ENCODE results near the gene FABP3. TPM values are rescaled to one million over a fixed set of nuclear protein-coding genes. Genes with fewer than 3 reads are reported as not detected.
A peak's percentile ranks its signal among the peaks of the same experiment; 100 is the strongest.
"Not testable (repeated sequence)": the region's sequence is repeated elsewhere in the genome, so short reads cannot be mapped to it uniquely, and the experiment has no call there.

FABP3 gene
- total RNA-seq, 1 donor from 2014 or later: 601 TPM

DNA sequence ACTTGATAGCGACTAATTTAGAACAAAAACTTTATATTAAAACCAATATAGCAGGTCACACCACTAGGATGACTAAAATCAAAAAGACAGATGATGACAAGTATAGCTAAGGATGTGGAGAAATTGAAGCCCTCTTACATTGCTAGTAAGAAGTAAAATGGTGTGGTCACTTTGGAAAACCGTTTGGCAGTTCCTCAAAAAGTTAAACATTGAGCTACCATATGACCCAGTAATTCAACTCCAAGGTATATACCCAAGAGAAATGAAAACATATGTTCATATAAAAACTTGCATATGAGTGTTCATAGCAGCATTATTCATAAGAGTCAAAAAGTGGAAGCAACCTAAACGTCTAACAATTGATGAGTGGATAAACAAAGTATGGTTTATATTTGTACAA is 27.1 kb upstream of the FABP3 start:
- no peak for DNase-seq (ENCODE audit: low read depth)

DNA sequence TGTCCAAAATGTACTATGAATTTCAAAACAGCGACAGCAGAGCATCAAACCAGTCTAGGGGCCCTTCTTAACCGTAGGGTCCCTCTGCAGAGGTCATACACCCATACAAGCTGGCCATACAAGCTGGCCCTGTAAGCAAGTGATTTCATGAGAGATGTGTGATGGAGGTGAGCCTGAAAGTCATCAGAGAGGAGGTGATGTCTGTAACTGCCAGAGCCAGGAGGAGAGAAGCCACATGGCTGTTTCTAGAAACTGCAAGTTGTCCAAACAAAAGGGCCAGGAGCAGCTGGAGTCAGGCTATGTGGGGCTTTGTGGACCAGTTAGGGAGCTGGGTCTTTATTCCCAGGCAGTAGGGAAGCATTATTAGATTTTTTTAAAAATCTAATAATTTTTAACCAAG is 25.4 kb upstream of the FABP3 start:
- DNase-seq (ENCODE audit: low read depth): no peak

DNA sequence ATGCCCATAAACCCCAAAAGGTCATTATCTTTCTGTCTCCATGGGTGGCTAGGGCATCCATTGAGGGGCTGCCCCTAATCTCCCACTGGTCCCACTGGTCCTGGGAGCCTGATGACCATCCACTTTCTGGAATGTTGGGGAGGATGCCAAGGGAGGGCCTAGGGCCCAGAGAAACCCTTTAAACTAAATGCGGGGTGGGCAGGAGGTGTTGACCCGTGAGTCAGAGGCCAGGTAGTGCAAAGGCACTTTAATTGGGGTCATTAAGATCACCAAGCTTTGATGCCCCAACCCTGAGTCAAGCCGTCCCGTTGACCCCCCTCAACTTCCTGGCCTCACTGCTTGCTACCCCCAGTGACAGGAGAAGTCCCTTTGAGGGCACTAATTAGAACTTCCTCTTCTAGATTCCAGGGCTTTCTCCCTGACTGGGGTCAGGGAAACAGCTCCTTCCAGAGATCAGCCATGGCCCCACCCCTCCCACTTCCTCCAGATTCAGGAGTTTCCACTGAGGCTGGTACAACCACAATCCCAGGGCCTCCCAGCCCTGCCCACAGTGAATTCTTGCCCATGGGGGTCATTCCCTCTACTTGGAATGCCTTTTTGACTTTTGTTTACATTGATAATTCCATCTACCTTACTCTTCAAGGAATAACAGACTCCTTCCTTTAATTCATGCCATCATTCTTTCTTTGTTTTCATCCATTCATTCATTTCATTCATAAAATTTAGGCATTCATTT is 24.7 kb upstream of the FABP3 start:
- DNase-seq (ENCODE audit: low read depth): no peak

DNA sequence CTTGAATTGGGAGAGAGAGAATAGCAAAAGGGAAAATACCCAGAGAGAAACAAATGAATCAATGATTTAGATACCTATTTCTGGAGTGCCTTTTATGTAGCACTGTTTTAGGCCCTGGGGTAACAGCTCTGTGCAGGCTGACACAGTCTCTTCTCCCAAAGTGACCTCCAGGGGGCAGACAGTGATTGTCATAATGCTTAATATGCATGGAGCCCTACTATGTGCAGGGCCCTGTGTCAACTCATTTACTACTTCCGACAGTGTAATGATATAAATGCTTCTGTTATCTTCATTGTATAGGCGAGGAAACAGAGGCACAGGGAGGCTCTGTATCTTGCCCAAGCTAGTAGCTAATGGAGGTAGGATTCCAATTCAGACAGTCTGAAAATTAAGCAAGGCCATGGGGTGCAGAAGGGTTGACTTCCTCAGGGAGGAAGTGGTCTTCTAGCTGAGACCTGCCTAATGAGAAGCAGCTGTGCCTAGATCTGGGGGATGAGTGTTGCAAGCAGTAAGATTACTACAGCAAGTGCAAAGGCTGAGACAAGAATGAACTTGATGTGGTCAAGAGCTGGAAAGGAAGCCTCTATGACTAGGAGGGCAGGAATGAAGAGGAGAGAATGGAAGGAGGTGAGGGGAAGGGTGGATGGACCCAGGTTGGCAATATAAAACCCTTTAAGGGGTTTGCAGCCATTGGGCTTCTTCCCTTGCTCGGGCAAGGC is 23.9 kb upstream of the FABP3 start:
- no peak for DNase-seq (ENCODE audit: low read depth)

DNA sequence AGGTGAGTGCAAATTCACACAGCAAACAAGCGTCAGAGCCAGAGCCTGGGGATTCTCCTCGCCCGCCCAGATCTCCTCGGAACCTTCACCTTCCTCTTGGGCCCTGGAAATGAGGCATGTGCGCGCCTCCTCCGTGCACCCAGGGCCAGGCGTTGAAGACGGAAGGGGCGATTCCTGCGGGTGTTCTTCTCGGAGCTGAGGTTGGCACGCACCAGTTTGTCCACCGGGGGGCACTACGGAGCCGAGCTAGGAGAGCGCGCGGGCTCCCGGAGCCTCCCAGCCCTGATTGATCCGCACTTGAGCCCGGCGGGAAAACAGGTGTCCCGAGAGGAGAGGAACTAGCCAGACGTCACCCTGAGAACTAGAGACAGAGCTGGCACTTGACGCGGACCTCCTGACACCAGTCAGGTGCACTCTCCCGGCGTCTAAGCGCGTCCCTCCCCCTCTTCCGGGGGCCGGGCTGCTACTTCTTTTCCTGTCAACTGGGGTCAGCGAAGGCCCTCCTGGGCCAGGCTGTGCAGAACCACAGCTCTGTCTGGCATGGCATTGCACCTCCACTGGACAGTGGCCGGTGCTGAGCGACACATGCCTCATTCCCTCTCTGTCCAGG is 21.8 kb upstream of the FABP3 start:
- DNase-seq (ENCODE audit: low read depth): peak; percentile 97

DNA sequence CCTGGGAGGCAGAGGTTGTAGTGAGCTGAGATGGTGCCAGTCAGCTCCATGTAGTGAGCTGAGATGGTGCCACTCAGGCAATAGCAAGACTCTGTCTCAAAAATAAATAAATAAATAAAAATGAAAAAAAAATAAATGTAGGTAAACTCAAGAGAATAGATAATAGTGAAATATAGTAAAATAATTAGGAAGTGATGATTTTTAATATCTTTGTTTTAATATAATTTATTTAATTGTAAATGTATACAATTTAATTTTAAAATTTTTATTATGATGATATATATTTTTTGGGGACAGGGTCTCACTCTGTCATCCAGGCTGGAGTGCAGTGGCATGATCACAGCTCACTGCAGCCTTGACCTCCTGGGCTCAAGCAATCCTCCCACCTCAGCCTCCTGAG is 20.6 kb upstream of the FABP3 start:
- DNase-seq (ENCODE audit: low read depth): no peak

DNA sequence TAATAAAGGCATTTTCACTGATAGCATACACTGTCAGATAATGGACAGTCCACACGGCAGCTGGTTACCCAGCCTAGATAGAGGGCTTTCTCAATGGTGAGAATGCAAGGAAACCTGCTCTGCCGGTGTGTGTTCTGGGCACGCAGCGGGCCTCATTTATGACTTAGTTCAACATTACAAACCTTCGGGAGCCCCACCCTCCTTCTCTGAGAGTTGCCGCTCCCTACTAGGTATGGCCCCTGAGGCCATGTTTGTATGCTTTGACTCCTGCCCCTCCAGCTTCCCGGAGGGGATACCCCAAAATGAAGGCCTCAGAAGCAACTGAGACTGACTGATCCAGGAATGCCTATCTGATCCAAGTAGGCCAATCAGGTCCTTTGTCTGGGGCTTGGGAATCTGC is 17.2 kb upstream of the FABP3 start:
- DNase-seq (ENCODE audit: low read depth): no peak

DNA sequence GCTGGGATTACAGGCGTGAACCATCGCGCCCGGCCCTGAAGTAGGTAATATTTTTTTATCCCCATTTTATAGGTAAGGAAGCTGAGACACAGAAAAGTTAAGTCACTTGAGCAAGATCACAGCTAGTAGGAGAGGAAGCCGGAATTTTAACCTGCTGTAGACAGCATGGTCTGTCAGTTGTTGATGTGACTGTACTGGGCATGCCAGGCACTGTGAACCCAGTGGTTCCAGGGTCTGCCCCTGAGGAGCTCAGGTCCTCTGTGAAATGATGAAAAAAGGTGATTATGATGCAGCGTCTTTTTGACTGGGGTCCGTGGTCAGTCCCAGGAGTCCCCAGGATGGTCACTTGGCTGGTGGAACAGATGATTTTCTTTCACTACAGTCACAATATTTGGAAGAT is 16.7 kb upstream of the FABP3 start:
- DNase-seq (ENCODE audit: low read depth): no peak

DNA sequence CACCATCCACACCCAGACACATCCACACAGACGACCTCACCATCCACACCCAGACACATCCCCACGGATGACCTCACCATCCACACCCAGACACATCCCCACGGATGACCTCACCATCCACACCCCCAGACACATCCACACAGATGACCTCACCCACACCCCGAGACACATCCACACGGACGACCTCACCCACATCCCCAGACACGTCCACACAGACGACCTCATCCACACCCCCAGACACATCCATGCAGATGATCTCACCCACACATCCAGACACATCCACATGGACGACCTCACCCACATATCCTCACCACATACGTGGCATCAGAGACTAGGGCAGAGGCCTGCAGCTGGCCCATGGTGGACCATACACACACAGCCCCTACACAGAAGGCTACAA is 14.7 kb upstream of the FABP3 start:
- no peak for DNase-seq (ENCODE audit: low read depth)

DNA sequence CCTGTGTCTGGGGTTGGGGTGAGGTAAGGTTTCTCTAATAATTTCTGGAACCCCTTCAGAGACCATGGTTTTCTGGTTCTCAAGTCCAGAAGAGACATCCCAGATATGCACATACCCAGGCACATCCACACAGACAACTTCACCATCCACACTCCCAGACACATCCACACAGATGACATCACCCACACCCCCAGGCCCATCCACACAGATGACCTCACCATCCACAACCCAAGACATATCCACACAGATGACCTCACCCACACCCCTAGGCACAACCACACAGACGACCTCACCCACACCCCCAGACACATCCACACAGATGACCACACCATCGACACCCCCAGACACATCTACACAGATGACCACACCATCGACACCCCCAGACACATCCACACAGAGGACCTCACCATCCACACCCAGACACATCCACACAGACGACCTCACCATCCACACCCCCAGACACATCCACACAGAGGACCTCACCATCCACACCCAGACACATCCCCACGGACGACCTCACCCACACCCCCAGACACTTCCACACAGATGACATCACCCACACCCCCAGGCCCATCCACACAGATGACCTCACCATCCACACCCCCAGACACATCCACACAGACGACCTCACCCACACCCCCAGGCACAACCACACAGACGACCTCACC is 13.8 kb upstream of the FABP3 start:
- DNase-seq (ENCODE audit: low read depth): not testable (repeated sequence)

DNA sequence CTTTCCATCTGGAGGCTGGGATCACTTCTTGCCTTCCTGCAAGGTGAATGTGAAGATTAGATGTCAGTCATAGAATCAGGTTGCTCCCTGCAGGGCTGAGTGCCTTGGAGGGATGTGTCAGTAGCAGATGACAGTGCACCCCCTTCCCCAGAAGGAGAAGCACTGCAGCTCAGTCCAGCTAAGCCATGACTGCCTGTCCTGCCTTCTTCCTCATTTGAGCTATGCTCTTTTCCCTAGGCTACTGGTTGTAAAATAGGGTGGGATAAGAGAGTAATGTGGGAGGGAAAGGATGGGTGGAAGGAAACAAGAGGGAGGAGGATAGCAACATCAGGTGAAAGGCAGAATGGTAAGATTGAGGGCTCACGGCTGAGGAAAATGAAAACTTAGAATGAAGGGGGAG is 11.1 kb upstream of the FABP3 start:
- no peak for DNase-seq (ENCODE audit: low read depth)

DNA sequence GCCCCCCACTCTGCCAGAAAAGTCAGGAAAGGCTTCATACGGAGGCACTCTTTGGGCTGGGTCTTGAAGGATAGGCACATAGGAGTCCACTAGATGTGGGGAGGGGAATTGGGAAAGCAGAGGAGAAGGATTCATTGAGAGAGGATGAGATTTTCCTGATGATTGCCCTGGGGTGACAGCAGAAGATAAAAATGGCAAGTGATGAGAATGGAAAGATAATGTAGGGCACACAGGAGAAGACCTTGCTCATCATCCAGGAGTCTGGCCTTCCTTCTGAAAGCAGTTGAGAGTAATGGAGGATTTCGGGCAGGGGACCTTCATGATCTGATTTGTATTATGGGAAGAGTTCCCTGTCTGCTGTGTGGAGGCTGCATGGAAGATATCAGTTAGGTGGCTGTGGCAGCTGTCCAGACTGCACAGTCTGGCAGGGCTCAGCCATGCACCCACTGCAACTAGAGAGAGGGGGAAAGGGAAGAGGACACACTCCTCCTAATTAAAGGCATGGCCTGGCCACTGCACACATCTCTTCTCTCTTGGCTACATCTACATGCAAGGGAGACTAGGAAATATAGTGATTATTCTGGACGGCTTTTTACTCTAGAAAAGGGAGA is 9.6 kb upstream of the FABP3 start:
- peak; percentile 62 for DNase-seq (ENCODE audit: low read depth)

DNA sequence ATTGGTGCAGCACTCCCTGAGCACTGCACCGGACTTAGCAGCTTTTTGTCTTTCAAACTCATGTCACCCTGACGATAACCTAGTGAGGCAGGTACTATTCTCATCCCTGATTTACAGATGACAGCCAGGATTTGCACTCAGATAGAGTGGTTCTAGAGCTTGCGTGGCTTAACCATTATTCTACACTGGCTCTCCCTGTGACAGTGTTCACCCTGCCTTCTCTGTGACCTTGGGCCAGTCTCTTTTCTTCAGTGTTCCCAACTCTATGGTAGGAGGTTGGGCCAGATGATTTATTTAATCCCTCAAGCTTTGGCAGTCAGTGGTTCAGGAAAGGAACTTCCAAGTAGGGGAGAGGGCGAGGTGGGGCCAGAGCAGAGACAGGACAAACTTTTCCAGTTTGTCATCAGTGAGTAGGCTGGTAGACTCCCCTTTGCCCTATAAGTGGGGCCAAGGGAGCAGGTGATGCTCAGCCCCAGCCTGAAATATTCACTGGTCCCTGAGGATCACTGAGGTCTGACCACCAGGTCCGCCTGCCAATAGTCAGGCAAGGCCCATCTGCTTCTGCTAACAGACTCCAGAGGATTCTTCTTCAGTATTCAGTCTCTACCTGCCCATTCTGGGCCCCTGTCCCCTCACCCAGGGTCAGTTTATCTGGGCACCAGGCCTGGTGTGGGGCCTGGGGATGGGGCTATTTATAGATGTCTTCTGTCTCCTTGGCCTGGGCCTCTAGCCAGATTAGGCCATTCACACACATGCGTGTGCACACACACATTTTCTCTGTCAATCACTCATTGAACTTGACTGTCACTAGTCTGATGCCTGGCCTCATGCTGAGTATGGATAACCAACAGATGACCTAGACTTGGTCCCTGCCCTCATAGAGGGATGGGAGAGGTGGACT is 8.8 kb upstream of the FABP3 start:
- peak; percentile 91 for DNase-seq (ENCODE audit: low read depth)

DNA sequence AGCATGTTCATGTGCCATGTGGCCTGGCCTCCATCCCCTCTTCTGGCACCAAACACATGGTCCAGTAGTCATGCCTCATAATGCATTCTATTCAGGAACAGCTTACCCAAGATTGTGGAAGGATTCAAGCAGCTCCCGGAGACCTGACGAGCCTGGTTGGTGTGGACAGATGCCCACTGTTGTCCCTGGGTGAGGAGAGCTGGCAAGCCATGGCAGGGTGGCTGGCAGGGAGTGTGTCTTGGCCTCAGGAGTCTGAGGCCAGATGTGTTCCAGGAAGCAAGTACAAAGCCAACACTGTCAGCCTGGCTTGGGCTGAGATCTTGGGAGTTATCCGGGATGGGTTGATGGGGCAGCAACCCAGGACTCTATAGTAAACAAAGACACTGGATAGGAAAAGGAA is 7.3 kb upstream of the FABP3 start:
- DNase-seq (ENCODE audit: low read depth): no peak

DNA sequence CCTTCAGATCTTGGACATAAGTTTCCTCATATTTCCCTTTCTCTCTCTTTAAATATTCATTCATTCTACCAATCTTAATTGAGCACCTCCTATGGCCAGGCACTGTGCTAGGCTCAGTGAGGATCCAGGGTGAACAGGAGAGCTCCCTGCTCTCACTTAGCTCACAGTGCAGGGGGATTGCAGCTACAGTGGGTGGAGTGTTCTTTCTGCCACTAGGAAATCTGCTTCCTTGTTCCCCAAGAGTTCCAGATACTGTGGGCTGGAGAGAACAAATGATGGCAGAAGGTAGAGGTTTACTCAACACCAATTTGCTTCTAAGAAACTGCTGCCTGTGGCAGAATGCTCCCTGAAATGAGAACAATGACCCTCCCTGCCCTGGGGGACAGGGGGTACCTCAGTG is 5.1 kb upstream of the FABP3 start:
- DNase-seq (ENCODE audit: low read depth): no peak

DNA sequence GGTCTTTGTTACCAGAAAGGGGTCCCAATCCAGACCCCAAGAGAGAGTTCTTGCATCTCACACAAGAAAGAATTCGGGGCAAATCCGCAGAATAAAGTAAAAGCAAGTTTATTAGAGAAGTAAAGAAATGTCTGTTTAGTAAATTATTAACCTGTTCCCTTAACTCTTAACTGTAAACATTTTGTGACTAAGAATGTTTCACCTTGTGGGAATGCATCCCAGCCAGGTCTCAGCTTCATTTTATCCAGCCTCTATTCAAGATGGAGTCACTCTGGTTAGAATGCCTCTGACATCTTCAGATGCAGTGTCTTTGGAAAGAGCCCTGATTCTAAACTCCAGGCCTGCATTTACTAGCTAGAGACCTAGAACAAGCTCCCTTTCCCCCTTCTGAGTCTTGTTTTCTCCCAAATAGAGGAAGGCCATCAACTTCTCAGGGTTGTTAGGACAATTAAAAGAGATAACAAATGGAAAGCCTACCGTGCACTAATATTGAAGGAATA is 4.5 kb upstream of the FABP3 start:
- no peak for DNase-seq (ENCODE audit: low read depth)

DNA sequence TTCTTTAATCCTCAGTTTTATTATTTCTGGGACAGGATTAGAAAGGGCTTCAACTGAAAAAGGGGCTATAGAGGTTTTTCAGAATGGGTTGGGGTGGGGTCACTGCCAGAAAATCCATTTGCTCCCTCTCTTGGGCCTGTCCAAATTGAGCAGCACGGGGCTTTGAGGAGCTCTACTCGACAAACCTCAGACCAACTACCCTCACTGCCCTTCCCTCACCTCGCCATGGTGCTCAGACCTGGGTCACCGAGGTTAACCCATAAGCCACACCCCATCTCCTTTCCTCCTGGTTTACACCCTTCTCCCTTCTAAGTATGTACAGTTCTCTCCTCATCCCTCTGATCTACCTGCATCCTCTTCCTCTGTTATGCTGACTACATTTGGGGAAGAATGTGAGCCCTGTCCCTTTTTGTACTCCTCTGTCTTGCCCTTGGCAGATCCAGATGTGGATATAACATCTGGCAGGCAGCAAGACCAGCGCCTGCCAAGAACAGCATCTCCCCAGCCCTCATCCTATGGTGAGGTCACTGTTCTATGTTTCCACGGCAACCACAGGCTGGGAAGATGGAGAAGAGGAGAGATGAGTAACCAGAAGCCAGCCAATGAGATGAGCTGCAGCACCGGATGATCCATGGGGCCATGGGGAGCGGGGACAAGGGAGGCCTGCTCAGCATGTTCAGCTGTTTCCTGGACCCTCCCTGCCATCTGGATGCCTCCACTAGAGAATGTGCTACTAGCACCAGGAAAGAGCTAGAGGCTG is 3.7 kb upstream of the FABP3 start:
- DNase-seq (ENCODE audit: low read depth): peak; percentile 94

DNA sequence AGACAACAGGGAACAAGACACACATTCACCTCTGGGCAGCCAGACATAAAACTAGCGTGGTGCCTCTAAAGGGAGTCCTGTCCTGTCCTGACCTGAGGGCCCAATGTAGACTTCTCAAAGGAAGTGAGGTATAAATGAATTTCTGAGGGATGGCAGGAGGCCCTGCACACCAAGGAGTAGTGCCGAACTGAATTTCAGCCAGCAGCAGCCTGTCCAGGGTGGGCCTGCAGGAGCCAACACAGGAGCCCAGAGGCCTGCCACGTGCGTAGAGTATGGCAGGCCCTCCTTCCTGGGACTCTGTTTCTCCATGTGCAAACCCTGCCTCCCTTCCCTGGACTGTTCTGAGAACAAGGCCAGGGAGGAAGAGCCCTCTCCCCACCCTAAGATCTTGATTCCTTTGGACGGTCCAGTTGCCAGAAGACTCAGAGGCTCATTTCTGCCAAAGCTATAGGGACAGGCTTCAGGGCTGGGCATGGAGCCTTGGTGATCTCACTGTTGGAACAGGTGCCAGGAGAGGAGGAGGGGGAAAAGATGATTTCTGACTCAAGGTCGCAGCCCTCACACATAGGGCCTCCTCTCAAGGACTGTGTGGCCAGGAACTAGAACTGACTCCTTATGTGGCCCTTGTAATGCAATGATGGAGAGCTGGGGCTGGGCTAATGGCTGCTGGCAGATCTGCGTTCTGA is 1.8 kb upstream of the FABP3 start:
- peak; percentile 86 for DNase-seq (ENCODE audit: low read depth)

DNA sequence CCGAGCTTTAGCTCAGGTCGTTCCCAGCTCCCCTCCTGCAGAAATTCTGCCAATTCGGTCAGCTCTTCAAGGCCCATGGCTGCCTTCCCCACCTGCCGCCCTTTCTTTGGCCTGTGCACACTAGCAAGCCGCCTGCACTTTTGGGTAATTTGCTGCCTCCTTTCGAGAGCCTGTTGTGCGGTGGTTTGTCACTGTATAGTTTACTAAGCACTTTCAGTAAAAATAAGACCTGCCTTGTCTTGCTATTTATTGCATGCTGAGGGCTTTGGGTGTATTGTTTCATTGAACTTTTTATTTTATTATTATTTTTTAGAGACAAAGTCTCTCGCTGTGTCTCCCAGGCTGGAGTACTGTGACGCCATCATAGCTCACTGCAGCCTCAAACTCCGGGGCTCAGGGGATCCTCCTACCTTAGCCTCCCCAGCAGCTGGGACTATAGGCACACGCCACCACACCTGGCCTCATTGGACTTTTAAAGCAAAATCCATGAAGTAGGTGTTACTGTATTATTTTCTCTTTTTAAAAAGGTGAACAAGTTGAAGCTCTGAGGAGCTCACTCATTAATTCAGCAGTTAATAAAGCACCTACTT is 1.1 kb upstream of the FABP3 start:
- DNase-seq (ENCODE audit: low read depth): no peak
